Psoas muscle (tissue), 8 donors: Measurements from ENCODE around the gene CCDC183. TPM values are rescaled to one million over a fixed set of nuclear protein-coding genes. Genes with fewer than 3 reads are reported as not detected.

Source experiments
- ATAC-seq, 4 donors: fragments of 200-7000 bp; cut with Tn5 transposase; one replicate each; pipeline ENCODE4 v1.9.1; 2020; ENCODE audit warnings: moderate library complexity in 3 of 4, mild to moderate bottlenecking in 2 of 4
- DNase-seq, 2 donors: peaks; one replicate each; pipeline ENCODE4 v3.0.0-alpha.2; 2020
- H3K27ac ChIP-seq: fragments of 200-600 bp; one replicate; pipeline ENCODE4 v1.8.0; 2022
- H3K27me3 ChIP-seq, 3 donors: fragments of 200-600 bp in 1 of 3; one replicate each; pipeline versions ENCODE4 v1.6.1 to v1.8.0; 2013 to 2022; ENCODE audit warnings: low read length in 2 of 3, mild to moderate bottlenecking in 2 of 3, moderate library complexity in 1 of 3; ENCODE audit not compliant: insufficient read depth in 3 of 3
- H3K36me3 ChIP-seq, 2 donors: fragments of 200-600 bp in 1 of 2; one replicate each; pipeline versions ENCODE4 v1.6.1 to v1.8.0; 2013 to 2022; ENCODE audit warnings: low read depth in 1 of 2, mild to moderate bottlenecking in 1 of 2, moderate library complexity in 1 of 2; ENCODE audit not compliant: insufficient read depth in 1 of 2
- H3K4me1 ChIP-seq: fragments of 200-600 bp; one replicate; pipeline ENCODE4 v1.8.0; 2022
- H3K4me3 ChIP-seq: fragments of 200-600 bp; one replicate; pipeline ENCODE4 v1.8.0; 2022; ENCODE audit warnings: mild to moderate bottlenecking
- H3K9me3 ChIP-seq: fragments of 200-600 bp; one replicate; pipeline ENCODE4 v1.8.0; 2022
- WGBS, 3 donors: extraction: QIAGEN DNeasy Blood & Tissue Kit; methylation state at CpG; one replicate each; pipeline versions ENCODE4 v1.1.6 to v1.1.7; 2013; 5-methylcytosine and 5-hydroxymethylcytosine counted together
- intact Hi-C, 2 donors: fragments of 100-400 bp; cut with DNase I; formaldehyde crosslinking; loops; one replicate each; pipeline versions ENCODE4 v1.11.0 to v1.14.2; 2022
- polyA plus RNA-seq, 3 donors: library from polyadenylated mRNA; stranded (reverse); fragments of 200-250 nt; gene quantifications; one replicate each; pipeline ENCODE4 v1.2.3, GENCODE V29; 2013
- total RNA-seq, 4 donors: library from RNA; stranded (reverse); fragmentation: NEBNext Ultra II Directional in 2 of 4; extraction: Animal tissue kit (Norgen Biotek cat#: 25700) in 2 of 4; gene quantifications; one replicate each; pipeline versions ENCODE4 v1.2.1 to v1.2.4, GENCODE V29; 2021 to 2023
- TF ChIP-seq, protein P1 (sequence below): fragments of 200-600 bp; IDR thresholded peaks from one replicate; pipeline ENCODE4 v1.8.0; 2022; ENCODE audit warnings: antibody characterized with exemption
- donor health status: healthy with polysubstance abuse.
- donor health status: DM: no; HTN: no; CAD: no; lungs with moderate emphysema.
- donor health status: Bipolar disorder and iron deficiency.
- donor health status: healthy.
- donor health status: DM: yes; HTN: yes; CAD: no.
- donor health status: DM: no; HTN: no; CAD: no.
- donor health status: DM: no; HTN: no; CAD: no.
- donor health status: DM: yes; HTN: yes; CAD: no.

The CCDC183 gene
- total and polyA plus RNA-seq, 7 donors = 0.03 to 0.08 TPM; not detected in 5

DNA sequence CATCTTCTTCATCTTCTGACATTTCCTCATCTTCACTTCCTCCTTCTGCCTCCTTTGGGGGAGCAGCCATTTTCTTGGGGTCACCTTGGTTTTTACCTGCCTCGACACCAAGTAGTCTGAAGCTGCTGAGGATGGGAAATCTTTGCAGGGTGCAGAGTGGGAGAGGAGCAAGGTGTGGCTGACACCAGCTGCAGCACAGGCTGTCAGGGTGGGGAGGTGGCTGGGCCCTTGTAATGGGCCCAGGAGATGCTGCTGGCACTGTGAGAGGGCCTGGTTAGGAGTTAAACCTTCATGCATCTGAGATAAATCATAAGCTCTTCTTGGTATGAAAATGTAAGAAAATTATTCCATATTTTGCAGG is 19.3 kb downstream of the CCDC183 start:
- no peaks in the 10 kb centered on the region for H3K9me3 ChIP-seq
- WGBS, 3 donors = 0 to 28% (median 0%) methylated on average over 1 of the region's 1 CpG
- TF ChIP-seq, protein P1, sequence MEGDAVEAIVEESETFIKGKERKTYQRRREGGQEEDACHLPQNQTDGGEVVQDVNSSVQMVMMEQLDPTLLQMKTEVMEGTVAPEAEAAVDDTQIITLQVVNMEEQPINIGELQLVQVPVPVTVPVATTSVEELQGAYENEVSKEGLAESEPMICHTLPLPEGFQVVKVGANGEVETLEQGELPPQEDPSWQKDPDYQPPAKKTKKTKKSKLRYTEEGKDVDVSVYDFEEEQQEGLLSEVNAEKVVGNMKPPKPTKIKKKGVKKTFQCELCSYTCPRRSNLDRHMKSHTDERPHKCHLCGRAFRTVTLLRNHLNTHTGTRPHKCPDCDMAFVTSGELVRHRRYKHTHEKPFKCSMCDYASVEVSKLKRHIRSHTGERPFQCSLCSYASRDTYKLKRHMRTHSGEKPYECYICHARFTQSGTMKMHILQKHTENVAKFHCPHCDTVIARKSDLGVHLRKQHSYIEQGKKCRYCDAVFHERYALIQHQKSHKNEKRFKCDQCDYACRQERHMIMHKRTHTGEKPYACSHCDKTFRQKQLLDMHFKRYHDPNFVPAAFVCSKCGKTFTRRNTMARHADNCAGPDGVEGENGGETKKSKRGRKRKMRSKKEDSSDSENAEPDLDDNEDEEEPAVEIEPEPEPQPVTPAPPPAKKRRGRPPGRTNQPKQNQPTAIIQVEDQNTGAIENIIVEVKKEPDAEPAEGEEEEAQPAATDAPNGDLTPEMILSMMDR = no peak
- H3K27ac ChIP-seq = no peak overlapping the region
- ATAC-seq = no peak
- no peak for DNase-seq
- intact Hi-C loops = no loop called here
- no peak overlapping the region for H3K4me3 ChIP-seq
- H3K4me1 ChIP-seq = peaks cover 7% of the 10 kb centered on the region
- H3K36me3 ChIP-seq = peaks cover 0 to 33% of the 10 kb centered on the region in 2 donors
- H3K27me3 ChIP-seq = no peaks in the 10 kb centered on the region

DNA sequence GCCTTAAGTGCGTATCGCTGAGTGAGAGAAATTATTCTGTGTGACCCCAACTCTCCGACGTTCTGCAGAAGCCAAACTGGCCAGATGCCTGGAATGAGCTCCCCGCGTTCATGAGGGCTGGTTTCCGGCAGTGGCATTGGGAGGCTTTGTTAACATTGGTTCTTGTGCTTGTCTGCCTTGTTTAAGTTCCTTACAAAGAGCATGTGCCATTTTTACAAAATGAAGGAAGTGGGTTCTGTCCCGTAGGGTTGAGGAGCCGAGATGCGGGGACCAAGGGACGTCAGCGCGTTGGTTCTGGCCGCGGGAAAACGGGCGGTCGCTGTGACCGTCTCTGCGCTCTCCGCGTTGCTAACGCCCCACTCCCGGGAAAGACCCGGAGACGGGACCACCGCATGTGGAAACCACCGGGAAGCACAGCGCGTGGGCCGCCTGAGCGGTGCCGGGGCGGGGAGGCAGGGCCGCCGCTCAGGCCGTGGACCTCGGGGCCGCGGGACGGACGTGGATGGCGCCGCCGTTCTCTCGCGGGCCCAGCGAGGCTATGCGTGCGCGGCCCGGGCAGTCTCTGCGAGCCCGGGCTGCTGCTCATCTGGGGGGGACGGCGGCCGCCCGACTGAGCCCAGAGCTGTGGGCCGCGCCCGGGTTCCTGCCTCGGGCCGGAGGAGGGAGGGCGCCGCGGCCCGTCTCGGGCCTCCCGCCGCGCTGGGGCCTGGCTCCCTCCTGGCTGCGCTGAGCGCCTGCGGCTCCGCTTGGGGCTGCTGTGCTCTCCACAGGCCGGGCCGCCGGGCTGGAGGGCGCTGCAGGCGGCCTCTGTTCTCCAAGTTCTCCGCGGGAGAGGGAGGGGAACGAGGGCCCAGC is 25.1 kb downstream of the CCDC183 start:
- peak overlapping the region; percentile 46 for H3K4me3 ChIP-seq
- H3K27me3 ChIP-seq = no peaks in the 10 kb centered on the region
- no peak overlapping the region for H3K27ac ChIP-seq
- H3K4me1 ChIP-seq = no peaks in the 10 kb centered on the region
- DNase-seq (no peak), ATAC-seq (peak in 1 of 4 donors; percentile 22)
- H3K36me3 ChIP-seq = peaks cover 0 to 44% of the 10 kb centered on the region in 2 donors
- 51 to 68% (median 60%) methylated on average over 70 to 83 of the region's 83 CpGs for WGBS, 3 donors
- TF ChIP-seq, protein P1 = no peak
- intact Hi-C loops = no loop called here
- H3K9me3 ChIP-seq = no peaks in the 10 kb centered on the region

DNA sequence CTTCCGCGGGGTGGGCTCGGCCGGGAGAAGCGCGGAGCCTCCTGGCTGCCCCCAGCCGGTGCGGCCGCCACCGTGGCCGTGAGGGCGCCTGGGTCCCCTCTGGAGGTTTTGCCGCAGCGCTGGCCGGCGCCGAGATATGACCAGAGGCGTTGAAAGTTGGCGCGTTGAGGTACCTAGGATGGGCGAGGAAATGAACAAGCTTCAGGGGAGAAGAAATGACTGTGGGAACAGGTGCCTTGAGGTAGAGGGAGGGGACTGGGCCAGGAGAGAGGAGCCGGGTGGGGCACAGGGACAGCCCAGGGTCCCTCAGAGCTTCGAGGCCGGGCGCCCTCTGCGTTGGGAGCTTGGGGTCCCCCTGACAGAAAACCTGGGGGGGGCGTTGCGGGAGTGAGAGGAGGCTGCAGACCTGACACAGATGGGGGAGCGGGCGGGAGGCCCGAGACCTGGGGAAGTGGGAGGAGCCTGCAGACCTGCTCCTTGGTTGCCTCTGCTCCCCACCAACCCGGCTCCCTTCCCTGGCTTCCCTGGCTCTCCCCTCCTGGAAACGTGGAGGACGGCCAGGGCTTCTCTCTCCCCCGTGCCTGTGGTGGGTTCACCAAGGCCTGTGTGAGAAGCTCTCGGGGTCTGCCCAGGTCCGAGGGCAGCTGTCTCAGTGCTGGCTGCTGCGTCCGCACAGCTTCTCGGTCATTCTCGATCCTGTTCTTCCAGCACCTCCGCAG is 25.8 kb downstream of the CCDC183 start:
- no peak overlapping the region for H3K27ac ChIP-seq
- peaks cover 0 to 50% of the 10 kb centered on the region in 2 donors for H3K36me3 ChIP-seq
- TF ChIP-seq, protein P1 = no peak
- H3K4me1 ChIP-seq = no peaks in the 10 kb centered on the region
- intact Hi-C loops = no loop called here
- no peaks in the 10 kb centered on the region for H3K27me3 ChIP-seq
- H3K9me3 ChIP-seq = no peaks in the 10 kb centered on the region
- no peak for DNase-seq
- no peak for ATAC-seq
- H3K4me3 ChIP-seq = peak overlapping the region; percentile 46
- WGBS, 3 donors = 81 to 85% (median 82%) methylated on average over 37 to 42 of the region's 42 CpGs

DNA sequence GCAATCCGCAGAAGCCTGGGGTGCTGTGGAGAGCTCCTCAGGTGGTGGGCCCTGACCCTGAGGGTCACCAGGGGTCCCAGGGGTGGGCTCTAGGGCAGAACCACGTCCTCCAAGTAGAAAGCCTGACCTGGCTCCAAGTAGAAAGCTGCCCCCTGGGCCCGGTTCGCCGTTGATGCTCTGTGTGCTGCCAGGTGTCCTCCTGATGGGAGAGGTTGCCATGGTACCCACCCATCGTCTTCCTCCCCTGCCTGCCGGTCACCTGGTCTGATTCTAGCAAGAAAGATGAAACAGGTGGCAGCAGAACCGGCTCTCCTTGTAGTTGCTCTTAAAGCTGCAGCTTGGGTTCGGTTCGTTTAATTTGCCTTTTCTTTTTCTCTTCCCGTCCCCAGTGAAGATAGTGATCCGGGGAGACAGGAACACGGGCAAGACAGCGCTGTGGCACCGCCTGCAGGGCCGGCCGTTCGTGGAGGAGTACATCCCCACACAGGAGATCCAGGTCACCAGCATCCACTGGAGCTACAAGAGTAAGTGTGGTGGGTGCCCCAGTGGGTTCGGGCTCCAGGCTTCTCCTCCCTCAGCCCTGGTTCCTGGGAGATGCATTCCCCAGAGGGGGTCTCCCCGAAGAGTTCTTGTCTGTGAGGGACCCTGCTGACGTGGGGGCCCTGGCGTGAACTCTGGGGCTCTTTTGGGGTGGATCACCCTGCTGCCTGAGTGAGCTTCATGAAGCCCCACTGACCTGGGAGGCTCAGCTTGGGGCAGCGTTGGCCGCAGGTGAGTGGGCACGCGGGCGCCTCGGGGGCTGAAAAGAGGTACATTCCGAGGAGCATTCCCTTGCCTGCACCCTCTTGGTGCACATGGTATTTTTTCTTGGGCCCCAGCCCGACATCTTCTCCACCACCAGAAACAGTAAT is 27.3 kb downstream of the CCDC183 start:
- intact Hi-C loops = no loop called here
- Histone ChIP-seq H3K9me3 (no peaks in the 10 kb centered on the region), H3K27ac (no peak overlapping the region), H3K4me3 (no peak overlapping the region), H3K4me1 (no peaks in the 10 kb centered on the region), H3K36me3 (peaks cover 0 to 55% of the 10 kb centered on the region in 2 donors), H3K27me3 (no peaks in the 10 kb centered on the region)
- no peak for ATAC-seq
- no peak for DNase-seq
- TF ChIP-seq, protein P1 = no peak
- 84 to 86% (median 86%) methylated on average over 30 of the region's 30 CpGs for WGBS, 3 donors
